ENCODE results near the gene SPAG6. TPM values are rescaled to one million over a fixed set of nuclear protein-coding genes. Genes with fewer than 3 reads are reported as not detected.

Gene SPAG6
- total and polyA plus RNA-seq, 2 of the 4 experiments (the other 2 are of a cell fraction): not detected

DNA sequence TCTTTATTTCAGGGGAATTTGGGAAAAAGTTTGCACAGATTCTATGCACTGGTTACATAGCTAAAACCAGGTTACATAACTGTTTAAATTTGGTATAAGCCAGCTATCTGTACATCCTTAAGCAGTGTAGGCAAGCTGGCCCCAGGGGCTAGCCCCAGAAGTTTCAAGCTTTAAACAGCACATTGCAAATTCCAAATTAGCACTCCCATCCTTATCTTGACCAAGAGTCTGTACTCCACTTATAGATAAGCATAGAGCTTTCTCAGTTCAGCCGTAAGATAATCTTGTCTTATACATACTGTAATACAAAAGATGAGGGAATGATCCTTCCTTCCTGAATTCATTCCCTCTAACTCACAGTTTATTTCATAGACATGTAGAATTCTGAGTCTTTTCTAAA lies 109.3 kb downstream of the SPAG6 start:
- Histone ChIP-seq H2BK15ac (ENCODE audit: low read depth, low read length) (no peak overlapping the region), H3K27me3 (ENCODE audit: control insufficient read depth, insufficient read depth, low read length) (peaks cover 9% of the 10 kb centered on the region), H3K18ac (ENCODE audit: low read depth, low read length) (no peak overlapping the region), H2AFZ (replicated peaks; ENCODE audit: low read length, poor library complexity) (no peak overlapping the region), H3K4ac (ENCODE audit: low read depth, low read length) (no peak overlapping the region), H2BK5ac (ENCODE audit: low read depth, low read length, poor library complexity, severe bottlenecking) (no peak overlapping the region), H3K79me1 (ENCODE audit: low read depth in 1 of 2, low read length in 2 of 2) (no peaks in the 10 kb centered on the region), H3K23ac (ENCODE audit: low read depth, low read length) (no peak overlapping the region), H2BK120ac (ENCODE audit: low read depth, low read length) (no peak overlapping the region), H2BK20ac (ENCODE audit: low read depth, low read length) (no peak overlapping the region), H3K4me2 (ENCODE audit: low read depth, low read length) (no peak overlapping the region), H3K4me3 (ENCODE audit: insufficient read depth, low read depth, low read length) (no peak overlapping the region), H2AK5ac (ENCODE audit: low read depth, low read length) (no peak overlapping the region), H3K9ac (ENCODE audit: low read depth, low read length) (no peak overlapping the region), H3K36me3 (ENCODE audit: control insufficient read depth, insufficient read depth, low read length) (no peaks in the 10 kb centered on the region), H3K4me1 (ENCODE audit: control insufficient read depth, insufficient read depth, low read length) (no peaks in the 10 kb centered on the region), H3K27ac (ENCODE audit: insufficient read depth, low read length) (no peak overlapping the region), H3K9me3 (ENCODE audit: control insufficient read depth, insufficient read depth, low read length) (no peaks in the 10 kb centered on the region), H3K14ac (replicated peaks; ENCODE audit: low read depth, low read length) (no peak overlapping the region), H2AK9ac (replicated peaks; ENCODE audit: low read depth, low read length, poor library complexity) (no peak overlapping the region), H4K20me1 (ENCODE audit: insufficient read depth, low read length) (no peaks in the 10 kb centered on the region), H3K56ac (ENCODE audit: extremely low read depth, insufficient read depth, low read length) (no peak overlapping the region), H4K8ac (ENCODE audit: low read depth in 2 of 2, low read length in 2 of 2) (no peak overlapping the region), H4K5ac (ENCODE audit: low read depth, low read length) (no peak overlapping the region), H4K91ac (ENCODE audit: insufficient read depth, low read depth, low read length) (no peak overlapping the region), H3K9me1 (ENCODE audit: insufficient read depth, low read length) (no peaks in the 10 kb centered on the region; the same call in 1 of the 2 replicates)
- in situ Hi-C loops (cut with MboI; ENCODE audit: low sequenced_read_pairs): no loop called here
- BruUV-seq (replicated peaks): no TSS peak
- ChIA-PET CTCF (no interaction called here), POLR2A (ENCODE audit: unreplicated experiment) (no interaction called here)
- dilution Hi-C loops (cut with HindIII; ENCODE audit: low sequenced_read_pairs, unreplicated experiment): no loop called here
- no CpG with 5 or more reads among the region's 1 CpG for WGBS, 2 experiments (ENCODE audit: extremely low coverage in 2 of 2, insufficient read length in 1 of 2)
- intact Hi-C loops (cut with micrococcal nuclease): no loop called here
- TF ChIP-seq RAD21 (IDR thresholded peaks at IDR 0.05; ENCODE audit: low read length): no peak
- no peak for TF ChIP-seq NFE2L2 (IDR thresholded peaks at IDR 0.05; ENCODE audit: low read depth, low read length)
- TF ChIP-seq BHLHE40 (IDR thresholded peaks at IDR 0.05; ENCODE audit: low read depth, low read length): no peak
- no peak for TF ChIP-seq CEBPB (IDR thresholded peaks at IDR 0.05; ENCODE audit: low read depth, low read length)
- TF ChIP-seq, protein P1, sequence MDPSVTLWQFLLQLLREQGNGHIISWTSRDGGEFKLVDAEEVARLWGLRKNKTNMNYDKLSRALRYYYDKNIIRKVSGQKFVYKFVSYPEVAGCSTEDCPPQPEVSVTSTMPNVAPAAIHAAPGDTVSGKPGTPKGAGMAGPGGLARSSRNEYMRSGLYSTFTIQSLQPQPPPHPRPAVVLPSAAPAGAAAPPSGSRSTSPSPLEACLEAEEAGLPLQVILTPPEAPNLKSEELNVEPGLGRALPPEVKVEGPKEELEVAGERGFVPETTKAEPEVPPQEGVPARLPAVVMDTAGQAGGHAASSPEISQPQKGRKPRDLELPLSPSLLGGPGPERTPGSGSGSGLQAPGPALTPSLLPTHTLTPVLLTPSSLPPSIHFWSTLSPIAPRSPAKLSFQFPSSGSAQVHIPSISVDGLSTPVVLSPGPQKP (IDR thresholded peaks at IDR 0.05; ENCODE audit: borderline replicate concordance, low read depth, low read length): no peak
- TF ChIP-seq MAFK (IDR thresholded peaks at IDR 0.05; ENCODE audit: low read depth, low read length): no peak
- TF ChIP-seq, protein P2, sequence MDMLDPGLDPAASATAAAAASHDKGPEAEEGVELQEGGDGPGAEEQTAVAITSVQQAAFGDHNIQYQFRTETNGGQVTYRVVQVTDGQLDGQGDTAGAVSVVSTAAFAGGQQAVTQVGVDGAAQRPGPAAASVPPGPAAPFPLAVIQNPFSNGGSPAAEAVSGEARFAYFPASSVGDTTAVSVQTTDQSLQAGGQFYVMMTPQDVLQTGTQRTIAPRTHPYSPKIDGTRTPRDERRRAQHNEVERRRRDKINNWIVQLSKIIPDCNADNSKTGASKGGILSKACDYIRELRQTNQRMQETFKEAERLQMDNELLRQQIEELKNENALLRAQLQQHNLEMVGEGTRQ (IDR thresholded peaks at IDR 0.05; ENCODE audit: low read depth, low read length): no peak
- TF ChIP-seq MXI1 (IDR thresholded peaks at IDR 0.05; ENCODE audit: borderline replicate concordance, low read depth, low read length): no peak
- TF ChIP-seq SMC3 (IDR thresholded peaks at IDR 0.05; ENCODE audit: low read depth, low read length): no peak
- no peak for TF ChIP-seq MAZ (IDR thresholded peaks at IDR 0.05; ENCODE audit: borderline replicate concordance, low read depth, low read length)
- no peak for ATAC-seq (ENCODE audit: low read depth)
- DNase-seq: no peak
